ELR (cell line): ENCODE results near the gene NAALADL1.

Experiments used
- DNase-seq: peaks from one replicate; pipeline ENCODE4 v3.0.0-alpha.2; 2015; ENCODE audit warnings: low read depth

The NAALADL1 gene

DNA sequence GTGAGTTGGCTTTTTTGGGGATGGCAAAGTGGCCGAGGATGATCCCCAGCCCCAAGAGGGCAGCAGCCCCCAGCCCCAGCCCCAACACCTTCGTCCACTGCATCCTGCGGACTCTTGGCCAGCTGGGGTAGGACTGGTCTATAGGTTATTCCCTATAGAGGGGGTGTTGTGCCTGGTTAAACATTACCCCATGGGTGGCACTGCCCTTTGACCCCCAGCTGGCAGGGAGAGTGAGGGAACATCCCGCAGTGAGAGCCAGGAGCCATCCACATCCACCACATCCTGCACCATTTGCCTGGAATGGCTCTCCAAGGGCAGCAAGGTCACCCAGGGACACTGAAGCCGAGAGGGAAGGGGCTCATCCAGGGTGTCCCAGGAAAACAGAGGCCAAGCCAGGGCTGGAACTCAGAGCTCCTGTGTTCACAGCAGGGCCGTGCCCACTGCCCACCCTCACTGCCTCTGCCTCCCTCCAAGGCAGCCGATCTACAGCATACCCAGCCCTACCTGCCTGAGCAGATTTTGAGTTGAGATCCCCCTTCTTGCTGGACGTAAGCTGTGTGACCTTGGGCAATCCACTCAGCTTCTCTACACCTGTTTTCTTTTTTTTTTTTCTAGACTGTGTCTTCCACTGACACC lies at the start of gene NAALADL1:
Gene NAALADL1 (minus strand): TSS at position 135 of the 636 bp plus-strand sequence. CDS start 32 bp downstream, at position 103.
- DNase-seq, result no peak

DNA sequence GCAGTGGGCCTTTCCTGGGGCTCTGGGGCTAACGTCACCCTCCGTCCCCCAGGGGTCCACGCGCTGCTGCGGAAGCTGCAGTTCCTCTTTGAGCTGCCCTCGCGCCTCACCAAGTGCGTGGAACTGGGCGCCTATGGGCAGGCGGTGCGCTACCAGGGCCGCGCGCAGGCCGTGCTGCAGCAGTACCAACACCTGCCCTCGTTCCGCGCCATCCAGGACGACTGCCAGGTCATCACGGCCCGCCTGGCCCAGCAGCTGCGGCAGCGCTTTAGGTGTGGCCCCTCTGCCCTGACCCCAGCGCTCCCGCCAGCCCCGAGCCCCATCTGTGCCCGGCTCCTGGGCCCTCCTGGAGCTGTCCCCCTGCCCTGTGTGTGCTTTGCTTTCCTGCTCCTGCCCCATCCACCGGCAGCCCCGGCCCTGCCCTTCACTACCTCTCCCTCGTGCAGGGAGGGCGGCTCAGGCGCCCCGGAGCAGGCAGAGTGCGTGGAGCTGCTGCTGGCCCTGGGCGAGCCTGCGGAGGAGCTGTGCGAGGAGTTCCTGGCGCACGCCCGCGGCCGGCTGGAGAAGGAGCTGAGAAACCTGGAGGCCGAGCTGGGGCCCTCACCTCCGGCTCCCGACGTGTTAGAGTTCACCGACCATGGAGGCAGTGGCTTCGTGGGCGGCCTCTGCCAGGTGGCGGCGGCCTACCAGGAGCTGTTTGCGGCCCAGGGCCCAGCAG lies 49.6 kb upstream of the NAALADL1 start:
- DNase-seq, result no peak

- no peak for DNase-seq
Observed at GRCh38 chr11:65107078-65107477, 48.7 kb upstream of the NAALADL1 start.

DNA sequence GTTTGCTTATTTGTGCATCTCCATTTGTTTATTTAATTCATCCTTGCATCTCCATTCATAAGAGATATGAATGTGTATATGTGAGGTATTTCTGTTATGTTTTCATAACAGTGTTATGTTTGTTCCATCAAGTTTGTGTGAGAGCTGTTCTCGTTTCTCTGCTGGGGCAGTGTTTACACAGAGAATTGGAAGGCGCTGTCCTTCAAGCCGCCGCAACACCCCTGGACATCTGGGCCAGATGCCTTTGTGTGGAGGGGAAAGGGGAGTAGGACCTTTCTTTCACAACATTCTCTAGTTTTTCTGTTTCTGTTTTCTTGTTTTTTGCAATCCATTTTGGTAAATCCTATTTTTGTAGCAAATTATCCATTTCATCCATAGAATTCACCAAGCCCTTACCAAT lies 46.3 kb upstream of the NAALADL1 start:
- DNase-seq, result no peak

GRCh38 chr11:65103476-65103875 lies 45.1 kb upstream of the NAALADL1 start:
- no peak for DNase-seq

GRCh38 chr11:65102142-65103095 lies 44.1 kb upstream of the NAALADL1 start:
- no peak for DNase-seq

GRCh38 chr11:65100674-65101350 lies 42.5 kb upstream of the NAALADL1 start:
- peak; percentile 18 for DNase-seq

DNA sequence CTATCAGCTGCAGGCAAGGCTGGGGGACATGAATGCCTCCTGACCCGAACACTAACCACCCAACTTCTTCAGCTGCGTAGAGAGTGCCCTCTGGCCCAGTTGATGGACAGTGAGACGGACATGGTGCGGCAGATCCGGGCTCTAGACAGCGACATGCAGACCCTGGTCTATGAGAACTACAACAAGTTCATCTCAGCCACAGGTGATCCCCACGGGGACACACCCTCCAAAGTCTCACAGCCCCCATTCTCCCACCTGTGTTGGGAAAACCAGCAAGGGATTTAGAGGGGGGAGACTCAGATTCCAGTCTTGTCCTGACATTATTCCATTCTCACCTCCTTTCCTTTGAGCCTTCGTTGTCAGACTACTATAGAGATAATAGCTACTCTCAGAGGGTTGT lies 38.6 kb upstream of the NAALADL1 start:
- DNase-seq, result no peak

DNA sequence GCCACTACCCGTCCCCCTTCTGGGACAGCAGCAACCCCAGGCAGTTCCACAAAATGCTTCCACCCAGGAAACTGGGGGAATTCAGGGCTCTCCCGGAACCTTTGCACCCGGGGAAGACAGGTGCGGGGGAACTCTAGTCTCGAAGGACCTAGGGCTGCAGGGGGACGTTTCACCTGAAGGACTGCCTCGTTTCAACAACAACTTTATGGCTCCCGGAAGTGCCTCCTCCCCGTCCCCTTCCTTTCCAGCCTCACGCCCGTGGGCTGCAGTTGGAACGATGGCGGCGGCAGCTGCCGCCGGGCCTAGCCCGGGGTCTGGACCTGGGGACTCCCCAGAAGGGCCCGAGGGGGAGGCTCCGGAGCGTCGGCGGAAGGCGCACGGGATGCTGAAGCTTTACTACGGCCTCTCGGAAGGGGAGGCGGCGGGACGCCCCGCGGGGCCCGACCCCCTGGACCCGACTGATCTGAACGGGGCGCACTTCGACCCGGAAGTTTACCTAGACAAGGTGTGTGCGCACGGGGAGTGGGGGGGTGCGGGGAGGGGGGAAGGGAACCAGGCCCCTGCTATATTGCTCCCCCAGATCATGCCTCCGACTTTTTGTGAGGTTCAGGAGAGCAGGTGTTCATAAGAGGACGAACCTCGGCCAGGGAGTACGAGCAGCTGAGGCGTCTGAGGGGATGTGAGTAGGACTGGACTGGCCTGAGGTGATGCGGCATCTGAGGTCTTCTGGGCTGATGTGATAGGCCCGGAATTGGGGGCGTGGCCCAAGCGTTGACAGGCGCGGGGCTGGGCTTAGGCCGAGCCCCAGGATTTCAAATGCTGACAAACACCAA lies 37.8 kb upstream of the NAALADL1 start, which contains the start of gene VPS51:
Gene VPS51 (plus strand): TSS at position 241 of the 833 bp plus-strand sequence. CDS start 37 bp downstream, at position 278.
- DNase-seq, result peak; percentile 93

GRCh38 chr11:65095427-65095826 lies 37.1 kb upstream of the NAALADL1 start:
- DNase-seq, result no peak

DNA sequence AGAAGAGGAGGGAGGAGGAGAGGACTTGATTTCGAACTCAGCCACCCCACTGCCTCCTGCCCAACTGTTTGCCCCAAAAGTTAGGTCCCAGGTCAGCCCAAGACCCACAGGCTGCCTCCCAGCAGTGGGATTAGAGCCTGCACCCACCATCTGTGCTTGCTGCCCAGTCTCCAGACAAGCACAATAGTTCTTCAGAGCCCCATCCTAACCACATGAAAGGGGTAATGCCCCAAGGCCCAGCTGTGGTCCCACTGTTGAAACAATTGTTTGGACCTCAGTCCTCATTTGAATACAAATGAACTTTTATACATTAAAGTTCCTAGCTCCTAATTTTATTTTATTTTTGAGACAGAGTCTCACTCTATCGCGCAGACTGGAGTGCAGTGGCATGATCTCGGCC lies 32.3 kb upstream of the NAALADL1 start:
- DNase-seq, result no peak

DNA sequence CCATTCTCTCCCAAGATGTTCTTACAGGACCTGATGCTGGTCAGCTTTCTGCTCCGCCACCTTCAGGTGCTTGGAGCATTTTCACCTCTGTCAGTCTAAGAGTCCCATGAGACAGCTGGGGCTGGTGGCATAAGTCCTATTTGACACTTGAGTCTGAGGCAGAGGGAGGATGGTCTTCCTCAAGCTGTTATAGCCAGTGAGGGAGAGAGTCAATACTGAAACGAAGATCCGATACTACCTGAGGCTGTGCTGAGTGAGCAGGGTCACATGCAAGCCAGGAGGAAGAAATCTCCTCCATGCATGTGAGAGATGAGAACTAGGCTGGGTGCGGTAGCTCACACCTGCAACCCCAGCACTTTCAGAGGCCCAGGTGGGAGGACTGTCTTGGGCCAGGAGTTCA lies 31.3 kb upstream of the NAALADL1 start:
- no peak for DNase-seq

DNA sequence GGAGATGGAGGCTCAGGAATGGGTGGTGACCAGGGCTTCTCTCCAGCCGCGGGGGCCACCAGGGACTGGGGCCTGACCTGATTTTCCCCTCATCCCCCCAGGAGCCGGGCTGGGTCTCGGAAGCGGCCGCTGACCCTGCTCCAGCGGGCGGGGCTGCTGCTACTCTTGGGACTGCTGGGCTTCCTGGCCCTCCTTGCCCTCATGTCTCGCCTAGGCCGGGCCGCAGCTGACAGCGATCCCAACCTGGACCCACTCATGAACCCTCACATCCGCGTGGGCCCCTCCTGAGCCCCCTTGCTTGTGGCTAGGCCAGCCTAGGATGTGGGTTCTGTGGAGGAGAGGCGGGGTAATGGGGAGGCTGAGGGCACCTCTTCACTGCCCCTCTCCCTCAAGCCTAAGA lies 29.5 kb upstream of the NAALADL1 start:
- DNase-seq, result no peak

GRCh38 chr11:65087216-65087615 lies 28.9 kb upstream of the NAALADL1 start:
- DNase-seq, result no peak

- no peak for DNase-seq
Observed at GRCh38 chr11:65086809-65087208, 28.5 kb upstream of the NAALADL1 start.

DNA sequence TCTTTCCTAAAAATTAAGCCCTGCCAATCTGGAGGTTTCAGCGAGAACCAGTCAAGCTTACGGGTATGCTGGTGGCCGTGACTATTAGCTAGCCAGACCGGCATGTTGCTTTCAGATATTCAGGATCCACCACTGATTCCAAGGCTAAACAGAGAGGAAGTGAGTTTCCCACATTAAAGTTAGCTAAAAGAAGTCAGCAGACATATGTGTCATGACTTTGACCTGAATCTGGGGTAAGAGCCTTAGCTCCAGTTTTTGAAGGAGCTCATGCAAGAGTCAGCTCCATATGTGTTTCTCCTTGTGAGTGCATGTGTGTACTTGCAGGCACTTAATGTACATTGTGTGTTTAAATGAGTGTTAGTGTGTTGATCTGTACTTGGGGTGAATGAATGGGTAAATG lies 27.1 kb upstream of the NAALADL1 start:
- no peak for DNase-seq

GRCh38 chr11:65084598-65085375 lies 26.4 kb upstream of the NAALADL1 start:
- no peak for DNase-seq

- peak; percentile 96 for DNase-seq
Observed at GRCh38 chr11:65083834-65084597, 25.7 kb upstream of the NAALADL1 start, which contains the start of the genes CDCA5 and ZFPL1. Gene CDCA5 (minus strand): TSS chr11:65084040. CDS start chr11:65083978, 62 bp downstream. Gene ZFPL1 (plus strand): TSS chr11:65084222. CDS start chr11:65084699, 477 bp downstream.
